GM15510 (cell line): ENCODE results near the gene FLNC.

ENCODE experiments used
- POLR2A ChIP-seq: IDR thresholded peaks from 3 replicates; pipeline ENCODE4 v1.6.1; 2011; ENCODE audit warnings: borderline replicate concordance; ENCODE audit not compliant: insufficient read length; ENCODE audit errors: extremely low read depth

Gene FLNC

DNA sequence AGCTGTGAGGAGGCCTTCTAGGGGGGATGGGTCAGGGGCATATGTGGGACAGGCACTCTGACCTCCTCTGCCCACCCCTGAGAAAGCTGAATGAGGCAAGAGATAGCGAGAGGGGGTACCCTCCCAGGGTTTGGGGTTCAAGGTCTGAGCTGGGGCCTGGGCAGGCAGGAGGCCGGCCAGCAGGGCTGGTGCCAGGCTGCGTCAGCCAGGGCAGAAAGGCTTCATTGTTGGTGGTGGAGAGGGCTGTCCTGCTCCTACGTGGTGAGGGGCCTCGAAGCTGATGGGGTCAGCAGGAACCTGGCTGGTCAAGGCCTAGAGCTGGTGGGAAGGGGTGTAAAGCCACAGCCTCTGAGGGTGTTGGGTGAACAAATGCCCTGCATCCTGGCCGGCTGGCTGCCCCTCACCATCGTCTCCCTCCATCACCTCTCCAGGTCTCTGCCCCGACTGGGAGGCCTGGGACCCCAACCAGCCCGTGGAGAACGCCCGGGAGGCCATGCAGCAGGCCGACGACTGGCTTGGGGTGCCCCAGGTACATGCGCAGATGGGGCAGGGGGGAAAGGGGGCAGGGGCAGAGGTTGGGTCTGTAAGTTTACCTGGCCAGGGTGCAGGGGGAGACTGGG lies 6.6 kb downstream of the FLNC start:
- TF ChIP-seq POLR2A = no peak

GRCh38 chr7:128837521-128837921 lies 7.3 kb downstream of the FLNC start:
- TF ChIP-seq POLR2A = no peak

- no peak for TF ChIP-seq POLR2A
These were observed 8.0 kb downstream of the FLNC start for GRCh38 chr7:128838109-128838779.

DNA sequence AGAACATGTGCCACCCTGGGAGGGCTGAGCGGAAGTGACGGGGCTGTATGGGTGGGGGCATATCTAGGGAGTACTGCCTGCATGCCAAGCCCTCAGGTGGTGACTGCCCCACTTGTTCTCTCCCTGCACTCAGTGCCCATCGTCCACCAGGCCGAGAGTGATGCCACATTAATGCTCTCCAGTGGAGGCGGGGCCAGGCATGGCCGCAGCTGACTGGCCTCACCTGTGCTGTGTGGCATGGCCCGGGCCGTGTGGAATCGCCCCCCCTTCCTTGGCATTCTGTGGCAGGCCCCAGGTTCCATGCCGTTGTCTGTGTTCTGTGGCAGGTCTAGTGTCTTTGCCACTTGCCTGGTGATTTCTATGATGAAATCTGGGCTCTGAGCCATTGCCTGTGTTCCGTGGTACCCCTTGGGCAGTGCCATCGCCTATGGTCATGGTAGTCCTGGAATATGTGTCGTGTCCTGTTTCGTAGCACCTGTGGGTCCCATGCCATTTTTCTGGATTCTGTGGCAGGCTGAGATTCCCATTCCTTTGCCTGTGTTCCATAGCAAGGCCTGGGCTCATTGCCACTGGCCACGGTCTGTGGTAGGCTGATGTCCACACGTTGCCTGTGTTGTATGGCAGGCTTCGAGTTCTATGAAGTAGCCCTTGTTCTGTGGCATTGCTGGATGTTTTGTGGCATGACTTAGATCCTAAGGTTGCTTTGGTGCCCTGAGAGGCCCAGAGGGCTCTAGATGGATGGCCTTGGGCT lies 8.9 kb downstream of the FLNC start:
- no peak for TF ChIP-seq POLR2A

- TF ChIP-seq POLR2A = no peak
These were observed 9.6 kb downstream of the FLNC start for GRCh38 chr7:128839751-128840177.

- no peak for TF ChIP-seq POLR2A
These were observed 10.3 kb downstream of the FLNC start for GRCh38 chr7:128840326-128841170.

DNA sequence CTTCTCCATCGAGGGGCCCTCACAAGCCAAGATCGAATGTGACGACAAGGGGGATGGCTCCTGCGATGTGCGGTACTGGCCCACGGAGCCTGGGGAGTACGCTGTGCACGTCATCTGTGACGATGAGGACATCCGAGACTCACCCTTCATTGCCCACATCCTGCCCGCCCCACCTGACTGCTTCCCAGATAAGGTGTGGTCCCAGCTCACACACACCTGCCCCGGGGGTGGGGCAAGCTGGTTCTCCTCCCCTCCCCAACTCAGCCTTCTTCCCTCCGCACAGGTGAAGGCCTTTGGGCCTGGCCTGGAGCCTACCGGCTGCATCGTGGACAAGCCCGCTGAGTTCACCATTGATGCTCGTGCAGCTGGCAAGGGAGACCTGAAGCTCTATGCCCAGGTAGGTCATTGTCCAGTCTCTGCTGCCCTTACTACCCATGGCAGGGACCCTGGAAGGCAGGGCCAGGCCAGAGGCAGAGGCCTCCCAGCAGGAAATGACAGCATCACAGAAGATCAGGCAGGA lies 11.0 kb downstream of the FLNC start:
- no peak for TF ChIP-seq POLR2A

GRCh38 chr7:128841921-128842673 lies 11.9 kb downstream of the FLNC start:
- TF ChIP-seq POLR2A = no peak

DNA sequence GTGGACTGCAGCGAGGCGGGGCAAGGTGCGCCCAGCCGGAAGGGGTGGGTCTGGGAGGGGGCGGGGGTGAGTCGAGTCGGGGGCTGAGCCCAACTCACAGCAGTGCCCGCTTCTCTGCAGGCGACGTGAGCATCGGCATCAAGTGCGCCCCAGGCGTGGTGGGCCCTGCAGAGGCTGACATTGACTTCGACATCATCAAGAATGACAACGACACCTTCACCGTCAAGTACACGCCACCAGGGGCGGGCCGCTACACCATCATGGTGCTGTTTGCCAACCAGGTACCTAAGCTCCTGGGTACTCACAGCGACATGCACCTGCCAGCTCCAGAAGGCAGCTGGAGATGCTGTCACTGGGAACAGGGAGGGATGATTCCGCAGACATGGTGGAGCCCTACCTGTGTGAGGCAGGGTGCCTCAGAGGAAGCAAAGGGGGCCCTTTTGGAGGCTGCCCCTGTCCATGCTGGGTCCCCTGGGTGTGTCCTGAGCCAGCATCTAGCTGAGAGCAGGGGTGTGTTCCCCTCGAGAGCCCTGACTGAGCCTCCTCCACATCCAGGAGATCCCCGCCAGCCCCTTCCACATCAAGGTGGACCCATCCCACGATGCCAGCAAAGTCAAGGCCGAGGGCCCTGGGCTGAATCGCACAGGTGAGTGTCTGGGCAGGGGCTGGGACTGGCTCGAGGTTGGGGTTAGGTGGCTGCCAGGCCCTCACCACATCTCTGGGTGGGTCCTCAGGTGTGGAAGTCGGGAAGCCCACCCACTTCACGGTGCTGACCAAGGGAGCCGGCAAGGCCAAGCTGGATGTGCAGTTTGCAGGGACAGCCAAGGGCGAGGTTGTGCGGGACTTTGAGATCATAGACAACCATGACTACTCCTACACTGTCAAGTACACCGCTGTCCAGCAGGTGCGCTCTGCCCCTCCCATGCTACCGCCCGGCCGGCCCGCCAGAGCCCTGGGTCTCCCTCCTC lies 12.8 kb downstream of the FLNC start:
- no peak for TF ChIP-seq POLR2A

DNA sequence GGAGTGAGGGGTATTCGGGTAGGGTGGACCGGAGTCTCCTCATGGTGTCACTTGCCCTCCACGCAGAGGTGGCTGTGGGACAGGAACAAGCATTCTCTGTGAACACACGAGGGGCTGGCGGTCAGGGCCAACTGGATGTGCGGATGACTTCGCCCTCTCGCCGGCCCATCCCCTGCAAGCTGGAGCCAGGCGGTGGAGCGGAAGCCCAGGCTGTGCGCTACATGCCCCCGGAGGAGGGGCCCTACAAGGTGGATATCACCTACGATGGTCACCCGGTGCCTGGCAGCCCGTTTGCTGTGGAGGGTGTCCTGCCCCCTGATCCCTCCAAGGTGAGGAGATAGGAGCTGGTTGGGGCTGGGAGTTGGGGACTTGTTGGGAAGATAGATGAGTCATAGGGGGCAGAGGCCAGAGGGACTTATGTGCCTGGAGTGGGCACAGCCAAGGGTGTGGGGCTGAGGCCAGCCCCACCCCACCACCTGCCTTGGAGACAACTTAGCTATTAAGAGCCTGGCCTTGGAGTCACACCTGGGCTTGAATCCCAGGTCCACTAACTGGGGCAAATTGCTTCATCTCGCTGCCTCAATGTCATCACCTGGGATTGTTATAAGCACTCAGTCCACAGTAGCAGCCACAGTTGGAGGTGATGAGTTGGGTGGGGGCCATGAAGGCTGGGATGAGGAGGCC lies 13.9 kb downstream of the FLNC start:
- no peak for TF ChIP-seq POLR2A

- no peak for TF ChIP-seq POLR2A
These were observed 14.6 kb downstream of the FLNC start for GRCh38 chr7:128844777-128845311.

DNA sequence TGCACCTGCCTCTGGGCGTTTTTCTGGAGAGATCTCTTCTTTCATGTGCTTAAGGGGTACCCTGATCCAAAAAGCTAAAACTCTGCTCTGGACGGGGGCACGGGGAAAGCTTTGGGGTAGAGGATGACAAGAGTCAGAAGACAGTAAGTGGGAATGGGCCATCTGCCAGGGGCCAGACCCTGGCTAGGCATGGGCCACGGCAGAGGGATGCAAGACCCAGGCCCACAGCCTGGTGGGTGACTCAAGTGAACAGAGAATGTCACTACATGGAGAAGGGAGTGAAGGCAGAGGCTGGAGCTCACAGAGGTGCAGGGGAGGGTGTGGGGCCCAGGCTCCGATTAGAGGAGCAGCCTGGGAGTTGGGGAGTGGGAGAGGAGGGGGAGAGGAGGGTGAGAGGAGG lies 15.3 kb downstream of the FLNC start:
- no peak for TF ChIP-seq POLR2A
